ENCODE results near the gene ZNF526.

Gene ZNF526

GRCh38 chr19:42174958-42175734 is 45.0 kb upstream of the ZNF526 start:
- H3K4me3 ChIP-seq (ENCODE audit: low read depth in 1 of 2, low read length in 1 of 2) = peak overlapping the region in 1 of 2 experiments; percentile 62
- H3K27ac ChIP-seq = no peak overlapping the region
- H3K36me3 ChIP-seq = no peaks in the 10 kb centered on the region
- peaks cover 69% of the 10 kb centered on the region for H3K27me3 ChIP-seq
- H3K9me3 ChIP-seq = no peaks in the 10 kb centered on the region
- no peak for TF ChIP-seq CTCF (IDR thresholded peaks at IDR 0.05)
- peaks cover 20 to 23% of the 10 kb centered on the region in 2 experiments for H3K4me1 ChIP-seq (ENCODE audit: control insufficient read depth in 1 of 2, insufficient read depth in 1 of 2, low read depth in 1 of 2, low read length in 1 of 2)

- TF ChIP-seq CTCF (IDR thresholded peaks at IDR 0.05) = no peak
- Histone ChIP-seq H3K27me3 (peaks cover 78% of the 10 kb centered on the region), H3K36me3 (no peaks in the 10 kb centered on the region), H3K4me1 (ENCODE audit: control insufficient read depth in 1 of 2, insufficient read depth in 1 of 2, low read depth in 1 of 2, low read length in 1 of 2) (peaks cover 20 to 23% of the 10 kb centered on the region in 2 experiments), H3K27ac (peak overlapping the region; percentile 31), H3K9me3 (no peaks in the 10 kb centered on the region), H3K4me3 (ENCODE audit: low read depth in 1 of 2, low read length in 1 of 2) (peak overlapping the region; percentile 44 to 62)
Measured at GRCh38 chr19:42175952-42176648, 44.0 kb upstream of the ZNF526 start.

GRCh38 chr19:42176649-42176989 is 43.5 kb upstream of the ZNF526 start:
- peak overlapping the region; percentile 44 to 62 for H3K4me3 ChIP-seq (ENCODE audit: low read depth in 1 of 2, low read length in 1 of 2)
- no peak for TF ChIP-seq CTCF (IDR thresholded peaks at IDR 0.05)
- H3K9me3 ChIP-seq = no peaks in the 10 kb centered on the region
- peak overlapping the region; percentile 31 for H3K27ac ChIP-seq
- peaks cover 80% of the 10 kb centered on the region for H3K27me3 ChIP-seq
- peaks cover 20 to 24% of the 10 kb centered on the region in 2 experiments for H3K4me1 ChIP-seq (ENCODE audit: control insufficient read depth in 1 of 2, insufficient read depth in 1 of 2, low read depth in 1 of 2, low read length in 1 of 2)
- H3K36me3 ChIP-seq = no peaks in the 10 kb centered on the region

- H3K4me1 ChIP-seq (ENCODE audit: control insufficient read depth in 1 of 2, insufficient read depth in 1 of 2, low read depth in 1 of 2, low read length in 1 of 2) = peaks cover 25 to 29% of the 10 kb centered on the region in 2 experiments
- H3K9me3 ChIP-seq = no peaks in the 10 kb centered on the region
- H3K27me3 ChIP-seq = peaks cover 80% of the 10 kb centered on the region
- H3K27ac ChIP-seq = peak overlapping the region; percentile 27
- peak overlapping the region; percentile 44 to 62 for H3K4me3 ChIP-seq (ENCODE audit: low read depth in 1 of 2, low read length in 1 of 2)
- H3K36me3 ChIP-seq = no peaks in the 10 kb centered on the region
- TF ChIP-seq CTCF (IDR thresholded peaks at IDR 0.05) = peak; percentile 50
Measured at GRCh38 chr19:42176990-42177685, 43.0 kb upstream of the ZNF526 start.

GRCh38 chr19:42177686-42178019 is 42.5 kb upstream of the ZNF526 start:
- H3K27ac ChIP-seq = no peak overlapping the region
- H3K4me3 ChIP-seq (ENCODE audit: low read depth in 1 of 2, low read length in 1 of 2) = no peak overlapping the region
- no peaks in the 10 kb centered on the region for H3K9me3 ChIP-seq
- H3K36me3 ChIP-seq = no peaks in the 10 kb centered on the region
- H3K27me3 ChIP-seq = peaks cover 80% of the 10 kb centered on the region
- peaks cover 30 to 34% of the 10 kb centered on the region in 2 experiments for H3K4me1 ChIP-seq (ENCODE audit: control insufficient read depth in 1 of 2, insufficient read depth in 1 of 2, low read depth in 1 of 2, low read length in 1 of 2)
- TF ChIP-seq CTCF (IDR thresholded peaks at IDR 0.05) = no peak
